ENCODE measurements around the gene DNALI1.

DNA sequence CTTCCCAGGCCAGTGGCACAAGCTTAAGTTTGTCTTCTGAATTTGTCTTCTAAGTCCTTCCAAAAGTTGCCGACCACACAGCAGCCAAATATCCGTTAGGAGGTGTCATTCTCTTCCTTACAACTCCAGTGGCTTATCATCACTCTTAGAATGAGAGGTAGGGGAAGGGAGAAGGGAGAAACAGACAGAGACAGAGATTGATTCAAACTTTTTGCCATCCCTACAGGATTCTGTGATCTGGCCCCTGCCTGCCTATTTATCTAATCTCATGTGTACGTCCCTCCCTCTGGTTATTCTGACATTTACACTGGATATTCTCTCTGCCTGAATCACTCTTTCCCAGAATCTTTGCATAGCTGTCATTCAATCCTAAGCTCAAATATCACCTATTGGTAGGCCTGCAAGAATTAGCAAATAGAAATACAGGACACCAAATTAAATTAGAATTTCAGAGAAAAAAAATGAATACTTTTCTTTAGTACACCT is 39.5 kb downstream of the DNALI1 start:
- TF ChIP-seq, protein P1, sequence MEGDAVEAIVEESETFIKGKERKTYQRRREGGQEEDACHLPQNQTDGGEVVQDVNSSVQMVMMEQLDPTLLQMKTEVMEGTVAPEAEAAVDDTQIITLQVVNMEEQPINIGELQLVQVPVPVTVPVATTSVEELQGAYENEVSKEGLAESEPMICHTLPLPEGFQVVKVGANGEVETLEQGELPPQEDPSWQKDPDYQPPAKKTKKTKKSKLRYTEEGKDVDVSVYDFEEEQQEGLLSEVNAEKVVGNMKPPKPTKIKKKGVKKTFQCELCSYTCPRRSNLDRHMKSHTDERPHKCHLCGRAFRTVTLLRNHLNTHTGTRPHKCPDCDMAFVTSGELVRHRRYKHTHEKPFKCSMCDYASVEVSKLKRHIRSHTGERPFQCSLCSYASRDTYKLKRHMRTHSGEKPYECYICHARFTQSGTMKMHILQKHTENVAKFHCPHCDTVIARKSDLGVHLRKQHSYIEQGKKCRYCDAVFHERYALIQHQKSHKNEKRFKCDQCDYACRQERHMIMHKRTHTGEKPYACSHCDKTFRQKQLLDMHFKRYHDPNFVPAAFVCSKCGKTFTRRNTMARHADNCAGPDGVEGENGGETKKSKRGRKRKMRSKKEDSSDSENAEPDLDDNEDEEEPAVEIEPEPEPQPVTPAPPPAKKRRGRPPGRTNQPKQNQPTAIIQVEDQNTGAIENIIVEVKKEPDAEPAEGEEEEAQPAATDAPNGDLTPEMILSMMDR (conservative IDR thresholded peaks at IDR 0.05; ENCODE audit: low read depth, low read length) = no peak
- no peak for TF ChIP-seq EZH2 (IDR thresholded peaks at IDR 0.05; ENCODE audit: borderline replicate concordance, low read depth, low read length, poor library complexity, severe bottlenecking)

All from A673 (cell line).